ENCODE results near the gene GNAO1. TPM values are rescaled to one million over a fixed set of nuclear protein-coding genes. Genes with fewer than 3 reads are reported as not detected.

Gene GNAO1
- polyA plus RNA-seq, 1 of the 3 experiments (the other 2 are of a cell fraction) = 0.30 TPM

DNA sequence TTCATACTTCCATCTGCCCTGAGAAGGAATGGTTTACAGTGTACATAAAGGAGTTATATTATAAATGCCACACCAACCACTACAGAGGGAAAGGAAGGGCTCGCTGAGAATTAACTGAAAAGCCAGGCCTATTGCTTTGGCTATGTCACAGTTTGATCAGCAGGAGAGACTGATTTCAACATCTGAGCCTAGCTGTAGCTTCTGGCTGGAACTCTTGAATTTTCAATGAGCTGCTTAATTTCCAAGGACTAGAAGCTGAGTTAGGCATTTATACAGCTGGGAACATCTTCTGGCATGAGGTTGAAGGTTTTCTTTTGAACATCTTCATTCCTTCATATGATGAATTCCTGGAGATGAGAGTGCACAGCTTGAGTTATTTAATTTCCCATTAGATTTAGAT lies 47.6 kb upstream of the GNAO1 start:
- no peaks in the 10 kb centered on the region for H3K9me3 ChIP-seq
- CTCF ChIA-PET = no interaction called here
- H3F3A ChIP-seq (replicated peaks; ENCODE audit: insufficient read depth) = no peaks in the 10 kb centered on the region
- H4K20me1 ChIP-seq (ENCODE audit: insufficient read depth) = no peaks in the 10 kb centered on the region
- TF ChIP-seq FOSL2 (IDR thresholded peaks at IDR 0.05; ENCODE audit: borderline replicate concordance, low read depth) (no peak), TAF1 (IDR thresholded peaks at IDR 0.05; ENCODE audit: borderline replicate concordance, low read depth, low read length) (no peak), JUND (IDR thresholded peaks at IDR 0.05) (no peak), NFIC (IDR thresholded peaks at IDR 0.05; ENCODE audit: borderline replicate concordance) (no peak), MEF2A (IDR thresholded peaks at IDR 0.05; ENCODE audit: borderline replicate concordance, low read depth) (no peak), EZH2phosphoT487 (IDR thresholded peaks at IDR 0.05; ENCODE audit: borderline replicate concordance, low read depth) (no peak), RCOR1 (IDR thresholded peaks at IDR 0.05; ENCODE audit: low read length) (no peak), MXI1 (IDR thresholded peaks at IDR 0.05; ENCODE audit: low read depth, low read length) (no peak)
- TF ChIP-seq, protein P1, sequence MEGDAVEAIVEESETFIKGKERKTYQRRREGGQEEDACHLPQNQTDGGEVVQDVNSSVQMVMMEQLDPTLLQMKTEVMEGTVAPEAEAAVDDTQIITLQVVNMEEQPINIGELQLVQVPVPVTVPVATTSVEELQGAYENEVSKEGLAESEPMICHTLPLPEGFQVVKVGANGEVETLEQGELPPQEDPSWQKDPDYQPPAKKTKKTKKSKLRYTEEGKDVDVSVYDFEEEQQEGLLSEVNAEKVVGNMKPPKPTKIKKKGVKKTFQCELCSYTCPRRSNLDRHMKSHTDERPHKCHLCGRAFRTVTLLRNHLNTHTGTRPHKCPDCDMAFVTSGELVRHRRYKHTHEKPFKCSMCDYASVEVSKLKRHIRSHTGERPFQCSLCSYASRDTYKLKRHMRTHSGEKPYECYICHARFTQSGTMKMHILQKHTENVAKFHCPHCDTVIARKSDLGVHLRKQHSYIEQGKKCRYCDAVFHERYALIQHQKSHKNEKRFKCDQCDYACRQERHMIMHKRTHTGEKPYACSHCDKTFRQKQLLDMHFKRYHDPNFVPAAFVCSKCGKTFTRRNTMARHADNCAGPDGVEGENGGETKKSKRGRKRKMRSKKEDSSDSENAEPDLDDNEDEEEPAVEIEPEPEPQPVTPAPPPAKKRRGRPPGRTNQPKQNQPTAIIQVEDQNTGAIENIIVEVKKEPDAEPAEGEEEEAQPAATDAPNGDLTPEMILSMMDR (IDR thresholded peaks at IDR 0.05) = no peak
- no peak overlapping the region for H3K4me3 ChIP-seq (ENCODE audit: low read depth in 2 of 2, low read length in 1 of 2)
- H3K27me3 ChIP-seq (ENCODE audit: insufficient read depth) = no peaks in the 10 kb centered on the region
- H3K4me1 ChIP-seq (ENCODE audit: control insufficient read depth in 1 of 2, insufficient read depth in 2 of 2, low read depth in 1 of 2, low read length in 1 of 2) = no peaks in the 10 kb centered on the region
- no peak overlapping the region for H3K9ac ChIP-seq
- no peaks in the 10 kb centered on the region for H3K36me3 ChIP-seq (replicated peaks in 1 of 2; ENCODE audit: control insufficient read depth in 1 of 2, insufficient read depth in 2 of 2, low read length in 1 of 2)
- no peak overlapping the region for H2AFZ ChIP-seq (ENCODE audit: low read depth)
- H3K79me2 ChIP-seq (ENCODE audit: insufficient read depth) = no peaks in the 10 kb centered on the region
- H3K4me2 ChIP-seq = no peak overlapping the region
- no peak for DNase-seq
- 30% methylated on average over 1 of the region's 1 CpG for WGBS (ENCODE audit: low lambda C conversion rate)
- POLR2A ChIA-PET = no interaction called here
- H3K9me2 ChIP-seq = no peaks in the 10 kb centered on the region
- H3K27ac ChIP-seq (ENCODE audit: low read depth in 2 of 2, low read length in 1 of 2) = no peak overlapping the region

DNA sequence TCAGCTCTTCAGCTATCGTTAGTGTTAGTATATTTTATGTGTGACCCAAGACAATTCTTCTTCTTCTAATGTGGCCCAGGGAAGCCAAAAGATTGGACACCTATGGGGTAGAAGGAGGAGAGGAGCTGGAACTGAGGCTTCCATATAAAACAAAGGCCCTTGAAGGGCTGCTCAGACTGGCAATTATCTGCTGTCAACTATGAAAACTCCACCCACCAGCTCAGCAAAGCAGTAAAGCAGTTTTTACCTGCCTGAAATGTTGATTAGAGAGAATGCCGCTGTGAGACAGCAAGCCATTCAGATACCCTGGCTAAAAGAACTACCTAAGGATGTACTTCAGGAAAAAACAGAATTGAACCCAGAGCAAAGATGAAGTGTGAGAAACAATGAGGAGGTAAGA lies 45.9 kb upstream of the GNAO1 start:
- Histone ChIP-seq H3F3A (replicated peaks; ENCODE audit: insufficient read depth) (no peaks in the 10 kb centered on the region), H3K9ac (no peak overlapping the region), H3K36me3 (replicated peaks in 1 of 2; ENCODE audit: control insufficient read depth in 1 of 2, insufficient read depth in 2 of 2, low read length in 1 of 2) (no peaks in the 10 kb centered on the region), H4K20me1 (ENCODE audit: insufficient read depth) (no peaks in the 10 kb centered on the region), H2AFZ (ENCODE audit: low read depth) (no peak overlapping the region), H3K79me2 (ENCODE audit: insufficient read depth) (no peaks in the 10 kb centered on the region), H3K4me2 (no peak overlapping the region), H3K4me1 (ENCODE audit: control insufficient read depth in 1 of 2, insufficient read depth in 2 of 2, low read depth in 1 of 2, low read length in 1 of 2) (no peaks in the 10 kb centered on the region), H3K27me3 (ENCODE audit: insufficient read depth) (no peaks in the 10 kb centered on the region), H3K4me3 (ENCODE audit: low read depth in 2 of 2, low read length in 1 of 2) (no peak overlapping the region), H3K27ac (ENCODE audit: low read depth in 2 of 2, low read length in 1 of 2) (no peak overlapping the region), H3K9me3 (no peaks in the 10 kb centered on the region), H3K9me2 (no peaks in the 10 kb centered on the region)
- CTCF ChIA-PET = interaction anchor here (0.6 to 0.9 kb wide), 2 partner anchors 27 to 140 kb away, joined by 3 read pairs; no protein-coding TSS in a partner anchor
- TF ChIP-seq TEAD4 (IDR thresholded peaks at IDR 0.05; ENCODE audit: borderline replicate concordance, insufficient read depth) (no peak), YY1 (IDR thresholded peaks at IDR 0.05; ENCODE audit: low read depth) (no peak), NRF1 (IDR thresholded peaks at IDR 0.05; ENCODE audit: low read depth, low read length) (no peak)
- TF ChIP-seq, protein P2, sequence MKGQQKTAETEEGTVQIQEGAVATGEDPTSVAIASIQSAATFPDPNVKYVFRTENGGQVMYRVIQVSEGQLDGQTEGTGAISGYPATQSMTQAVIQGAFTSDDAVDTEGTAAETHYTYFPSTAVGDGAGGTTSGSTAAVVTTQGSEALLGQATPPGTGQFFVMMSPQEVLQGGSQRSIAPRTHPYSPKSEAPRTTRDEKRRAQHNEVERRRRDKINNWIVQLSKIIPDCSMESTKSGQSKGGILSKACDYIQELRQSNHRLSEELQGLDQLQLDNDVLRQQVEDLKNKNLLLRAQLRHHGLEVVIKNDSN (IDR thresholded peaks at IDR 0.05; ENCODE audit: borderline replicate concordance, low read depth) = no peak
- DNase-seq = no peak
- POLR2A ChIA-PET = no interaction called here
- 54% methylated on average over 2 of the region's 2 CpGs for WGBS (ENCODE audit: low lambda C conversion rate)
